ENCODE data around the gene ABCC4.

DNA sequence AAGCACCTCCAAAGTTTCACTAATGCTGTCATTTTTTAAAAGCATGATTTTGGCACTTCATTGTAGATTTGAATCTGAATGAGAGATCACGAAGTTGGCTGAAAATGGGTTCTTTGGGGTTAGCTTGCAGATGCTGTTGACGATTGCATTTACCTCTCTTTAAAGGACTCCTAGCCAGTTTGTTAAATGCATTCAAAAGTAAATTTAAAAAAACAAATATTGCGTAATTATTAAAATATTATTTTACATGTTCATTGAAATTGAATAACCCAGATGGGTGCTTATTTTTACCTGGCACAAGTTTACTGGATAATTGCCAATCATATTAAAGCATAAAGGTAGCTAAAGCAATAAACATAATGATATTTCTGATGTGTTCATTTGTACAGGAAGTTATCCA, 172.2 kb downstream of the ABCC4 start:
- TF ChIP-seq USF2 (CRISPR knock-in tag; IDR thresholded peaks at IDR 0.05) (no peak), POLR2A (conservative IDR thresholded peaks at IDR 0.05) (no peak), BDP1 (IDR thresholded peaks at IDR 0.05; ENCODE audit: insufficient read depth, insufficient read length) (no peak), SRSF9 (IDR thresholded peaks at IDR 0.05; ENCODE audit: borderline replicate concordance, low read depth, low read length) (no peak), ETV6 (IDR thresholded peaks at IDR 0.05; ENCODE audit: borderline replicate concordance in 1 of 2, low read depth in 2 of 2, low read length in 1 of 2) (no peak), ETV6 (CRISPR knock-in tag; IDR thresholded peaks at IDR 0.05; ENCODE audit: borderline replicate concordance) (no peak), PHF20 (IDR thresholded peaks at IDR 0.05; ENCODE audit: partially characterized antibody) (no peak)
- TF ChIP-seq, protein P1, sequence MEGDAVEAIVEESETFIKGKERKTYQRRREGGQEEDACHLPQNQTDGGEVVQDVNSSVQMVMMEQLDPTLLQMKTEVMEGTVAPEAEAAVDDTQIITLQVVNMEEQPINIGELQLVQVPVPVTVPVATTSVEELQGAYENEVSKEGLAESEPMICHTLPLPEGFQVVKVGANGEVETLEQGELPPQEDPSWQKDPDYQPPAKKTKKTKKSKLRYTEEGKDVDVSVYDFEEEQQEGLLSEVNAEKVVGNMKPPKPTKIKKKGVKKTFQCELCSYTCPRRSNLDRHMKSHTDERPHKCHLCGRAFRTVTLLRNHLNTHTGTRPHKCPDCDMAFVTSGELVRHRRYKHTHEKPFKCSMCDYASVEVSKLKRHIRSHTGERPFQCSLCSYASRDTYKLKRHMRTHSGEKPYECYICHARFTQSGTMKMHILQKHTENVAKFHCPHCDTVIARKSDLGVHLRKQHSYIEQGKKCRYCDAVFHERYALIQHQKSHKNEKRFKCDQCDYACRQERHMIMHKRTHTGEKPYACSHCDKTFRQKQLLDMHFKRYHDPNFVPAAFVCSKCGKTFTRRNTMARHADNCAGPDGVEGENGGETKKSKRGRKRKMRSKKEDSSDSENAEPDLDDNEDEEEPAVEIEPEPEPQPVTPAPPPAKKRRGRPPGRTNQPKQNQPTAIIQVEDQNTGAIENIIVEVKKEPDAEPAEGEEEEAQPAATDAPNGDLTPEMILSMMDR (IDR thresholded peaks at IDR 0.05 in 2 of 3, conservative IDR thresholded peaks at IDR 0.05 in 1 of 3; ENCODE audit: insufficient read depth in 2 of 3, low read depth in 1 of 3, low read length in 3 of 3): no peak
- TF ChIP-seq, protein P2, sequence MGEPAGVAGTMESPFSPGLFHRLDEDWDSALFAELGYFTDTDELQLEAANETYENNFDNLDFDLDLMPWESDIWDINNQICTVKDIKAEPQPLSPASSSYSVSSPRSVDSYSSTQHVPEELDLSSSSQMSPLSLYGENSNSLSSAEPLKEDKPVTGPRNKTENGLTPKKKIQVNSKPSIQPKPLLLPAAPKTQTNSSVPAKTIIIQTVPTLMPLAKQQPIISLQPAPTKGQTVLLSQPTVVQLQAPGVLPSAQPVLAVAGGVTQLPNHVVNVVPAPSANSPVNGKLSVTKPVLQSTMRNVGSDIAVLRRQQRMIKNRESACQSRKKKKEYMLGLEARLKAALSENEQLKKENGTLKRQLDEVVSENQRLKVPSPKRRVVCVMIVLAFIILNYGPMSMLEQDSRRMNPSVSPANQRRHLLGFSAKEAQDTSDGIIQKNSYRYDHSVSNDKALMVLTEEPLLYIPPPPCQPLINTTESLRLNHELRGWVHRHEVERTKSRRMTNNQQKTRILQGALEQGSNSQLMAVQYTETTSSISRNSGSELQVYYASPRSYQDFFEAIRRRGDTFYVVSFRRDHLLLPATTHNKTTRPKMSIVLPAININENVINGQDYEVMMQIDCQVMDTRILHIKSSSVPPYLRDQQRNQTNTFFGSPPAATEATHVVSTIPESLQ (CRISPR knock-in tag; IDR thresholded peaks at IDR 0.05): no peak
- TF ChIP-seq, protein P3, sequence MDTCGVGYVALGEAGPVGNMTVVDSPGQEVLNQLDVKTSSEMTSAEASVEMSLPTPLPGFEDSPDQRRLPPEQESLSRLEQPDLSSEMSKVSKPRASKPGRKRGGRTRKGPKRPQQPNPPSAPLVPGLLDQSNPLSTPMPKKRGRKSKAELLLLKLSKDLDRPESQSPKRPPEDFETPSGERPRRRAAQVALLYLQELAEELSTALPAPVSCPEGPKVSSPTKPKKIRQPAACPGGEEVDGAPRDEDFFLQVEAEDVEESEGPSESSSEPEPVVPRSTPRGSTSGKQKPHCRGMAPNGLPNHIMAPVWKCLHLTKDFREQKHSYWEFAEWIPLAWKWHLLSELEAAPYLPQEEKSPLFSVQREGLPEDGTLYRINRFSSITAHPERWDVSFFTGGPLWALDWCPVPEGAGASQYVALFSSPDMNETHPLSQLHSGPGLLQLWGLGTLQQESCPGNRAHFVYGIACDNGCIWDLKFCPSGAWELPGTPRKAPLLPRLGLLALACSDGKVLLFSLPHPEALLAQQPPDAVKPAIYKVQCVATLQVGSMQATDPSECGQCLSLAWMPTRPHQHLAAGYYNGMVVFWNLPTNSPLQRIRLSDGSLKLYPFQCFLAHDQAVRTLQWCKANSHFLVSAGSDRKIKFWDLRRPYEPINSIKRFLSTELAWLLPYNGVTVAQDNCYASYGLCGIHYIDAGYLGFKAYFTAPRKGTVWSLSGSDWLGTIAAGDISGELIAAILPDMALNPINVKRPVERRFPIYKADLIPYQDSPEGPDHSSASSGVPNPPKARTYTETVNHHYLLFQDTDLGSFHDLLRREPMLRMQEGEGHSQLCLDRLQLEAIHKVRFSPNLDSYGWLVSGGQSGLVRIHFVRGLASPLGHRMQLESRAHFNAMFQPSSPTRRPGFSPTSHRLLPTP (IDR thresholded peaks at IDR 0.05; ENCODE audit: borderline replicate concordance, extremely low read depth, insufficient read length): no peak
- TF ChIP-seq, protein P4, sequence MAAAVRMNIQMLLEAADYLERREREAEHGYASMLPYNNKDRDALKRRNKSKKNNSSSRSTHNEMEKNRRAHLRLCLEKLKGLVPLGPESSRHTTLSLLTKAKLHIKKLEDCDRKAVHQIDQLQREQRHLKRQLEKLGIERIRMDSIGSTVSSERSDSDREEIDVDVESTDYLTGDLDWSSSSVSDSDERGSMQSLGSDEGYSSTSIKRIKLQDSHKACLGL (CRISPR knock-in tag; IDR thresholded peaks at IDR 0.05; ENCODE audit: borderline replicate concordance, poor library complexity, severe bottlenecking): no peak

All from K562 (cell line).